GM19438 (cell line): ENCODE measurements around the gene SAMD1.
A peak's percentile ranks its signal among the peaks of the same experiment; 100 is the strongest.

Experiments
- ATAC-seq: cut with Tn5 transposase; IDR thresholded peaks from one replicate; pipeline ENCODE4 v1.9.1; 2021; ENCODE audit warnings: low read depth; ENCODE audit not compliant: unreplicated experiment

The SAMD1 gene

GRCh38 chr19:14089662-14090508, 666 bp downstream of the SAMD1 start:
- no peak for ATAC-seq

GRCh38 chr19:14089412-14089661, 1.2 kb downstream of the SAMD1 start:
- no peak for ATAC-seq

GRCh38 chr19:14088634-14089411, 1.7 kb downstream of the SAMD1 start:
- ATAC-seq, result no peak

GRCh38 chr19:14086098-14086497, 4.5 kb downstream of the SAMD1 start:
- no peak for ATAC-seq

- no peak for ATAC-seq
Measured at GRCh38 chr19:14085309-14085995, 5.1 kb downstream of the SAMD1 start, which contains the start of gene C19orf67. C19orf67 (minus strand) TSS chr19:14085783; CDS start chr19:14085627, 156 bp downstream.

- no peak for ATAC-seq
Measured at GRCh38 chr19:14082675-14082960, 7.9 kb downstream of the SAMD1 start.

- ATAC-seq, result peak; percentile 14
Measured at GRCh38 chr19:14081797-14082674, 8.5 kb downstream of the SAMD1 start.

GRCh38 chr19:14080887-14081796, 9.4 kb downstream of the SAMD1 start:
- ATAC-seq, result peak; percentile 65

GRCh38 chr19:14078411-14078810, 12.1 kb downstream of the SAMD1 start:
- no peak for ATAC-seq

GRCh38 chr19:14073925-14074838, 16.4 kb downstream of the SAMD1 start:
- no peak for ATAC-seq

GRCh38 chr19:14073261-14073924, 17.2 kb downstream of the SAMD1 start:
- ATAC-seq, result no peak

- no peak for ATAC-seq
Measured at GRCh38 chr19:14072535-14073260, 17.9 kb downstream of the SAMD1 start, which contains the start of gene MISP3. MISP3 (plus strand) TSS chr19:14072786; CDS start chr19:14073310, 524 bp downstream.

GRCh38 chr19:14070268-14071050, 20.1 kb downstream of the SAMD1 start:
- ATAC-seq, result no peak

- no peak for ATAC-seq
Measured at GRCh38 chr19:14066134-14066533, 24.4 kb downstream of the SAMD1 start.

- ATAC-seq, result no peak
Measured at GRCh38 chr19:14063105-14063504, 27.4 kb downstream of the SAMD1 start.

- no peak for ATAC-seq
Measured at GRCh38 chr19:14062558-14062855, 28.0 kb downstream of the SAMD1 start.
